Heart right ventricle (tissue), 16 donors: ENCODE data around the gene DRC1. TPM values are rescaled to one million over a fixed set of nuclear protein-coding genes. Genes with fewer than 3 reads are reported as not detected.

Experiments
- ATAC-seq, 8 donors: fragments of 200-7000 bp; cut with Tn5 transposase; one replicate each; pipeline ENCODE4 v1.9.1; 2020; ENCODE audit warnings: mild to moderate bottlenecking in 8 of 8, moderate library complexity in 8 of 8, moderate number of reproducible peaks in 1 of 8
- DNase-seq, 2 donors: peaks; one replicate each; pipeline ENCODE4 v3.0.0-alpha.2; 2020
- H3K27ac ChIP-seq, 10 donors: fragments of 200-600 bp; sonication (generic) in 2 of 10; one replicate each; pipeline versions ENCODE4 v1.5.0 to v1.8.0; 2020 to 2022; ENCODE audit warnings: mild to moderate bottlenecking in 3 of 10
- H3K27me3 ChIP-seq, 7 donors: fragments of 200-600 bp; one replicate each; pipeline ENCODE4 v1.8.0; 2021 to 2022; ENCODE audit warnings: mild to moderate bottlenecking in 2 of 7
- H3K36me3 ChIP-seq, 9 donors: fragments of 200-600 bp; sonication (generic) in 1 of 9; one replicate each; pipeline versions ENCODE4 v1.5.0 to v1.8.0; 2020 to 2022; ENCODE audit warnings: mild to moderate bottlenecking in 2 of 9
- H3K4me1 ChIP-seq, 9 donors: fragments of 200-600 bp; sonication (generic) in 1 of 9; one replicate each; pipeline versions ENCODE4 v1.5.0 to v1.8.0; 2020 to 2022; ENCODE audit warnings: mild to moderate bottlenecking in 4 of 9
- H3K4me3 ChIP-seq, 10 donors: fragments of 200-600 bp; sonication (generic) in 2 of 10; one replicate each; pipeline versions ENCODE4 v1.5.0 to v1.8.0; 2020 to 2022; ENCODE audit warnings: mild to moderate bottlenecking in 7 of 10, moderate library complexity in 2 of 10
- H3K9me3 ChIP-seq, 11 donors: fragments of 200-600 bp in 10 of 11; sonication (generic) in 2 of 11; one replicate each; pipeline versions ENCODE4 v1.5.0 to v1.8.0; 2013 to 2022; ENCODE audit warnings: mild to moderate bottlenecking in 2 of 11, control low read depth in 1 of 11, moderate library complexity in 1 of 11
- CTCF ChIP-seq, 9 donors: fragments of 200-600 bp; sonication (generic) in 2 of 9; IDR thresholded peaks; one replicate each; pipeline versions ENCODE4 v1.5.0 to v1.8.0; 2021 to 2022; ENCODE audit warnings: antibody characterized with exemption in 9 of 9, mild to moderate bottlenecking in 5 of 9, moderate library complexity in 1 of 9
- WGBS, 2 donors: extraction: QIAGEN DNeasy Blood & Tissue Kit; methylation state at CpG; one replicate each; pipeline ENCODE4 v1.1.7; 2013; ENCODE audit warnings: inconsistent platforms in 1 of 2; 5-methylcytosine and 5-hydroxymethylcytosine counted together
- intact Hi-C, 10 donors: fragments of 100-400 bp; cut with DNase I; formaldehyde crosslinking; loops; one replicate each; pipeline versions ENCODE4 v1.11.1 to v1.14.2; 2022
- polyA plus RNA-seq, 2 donors: library from polyadenylated mRNA; stranded (reverse); fragments of 200-250 nt; gene quantifications; one replicate each; pipeline ENCODE4 v1.2.3, GENCODE V29; 2013
- total RNA-seq, 10 donors: library from RNA; stranded (reverse); fragmentation: NEBNext Ultra II Directional in 3 of 10; extraction: Animal tissue kit (Norgen Biotek cat#: 25700) in 3 of 10; gene quantifications; one replicate each; pipeline versions ENCODE4 v1.2.1 to v1.2.4, GENCODE V29; 2021 to 2023
- donor health status: Arrhythmogenic right ventricular cardiomyopathy.
- donor health status: ischemic (EF 13 %, LVEDD 7.1; RV severe dilation, severe dysfunction).
- donor health status: healthy with polysubstance abuse.
- donor health status: DM: no; HTN: yes; CAD: no.
- donor health status: DM: no; HTN: no; CAD: no.
- donor health status: ischemic (EF 25% LVEDD 6.9; RV normal size, moderate dysfunction).
- donor health status: ischemic (EF 25% LVEDD 5.7; RV mildly dilated, moderate dysfunction).
- donor health status: healthy.
- donor health status: DM: yes; HTN: yes; CAD: no.
- donor health status: Ischemic cardiomyopathy.
- donor health status: ischemic (EF 35%, LVEDD 5.7; RV mildly dilated, moderate dysfunction).
- donor health status: nonischemic (EF 11% LVEDD 7.7; RV severe dilation, severe dysfunction).
- donor health status: DM: yes; HTN: yes; CAD: no.
- donor health status: PGD.
- donor health status: ischemic (EF 29% LVEDD 5.4; RV normal size, mild dysfunction).
- donor health status: nonischemic (EF 23%, LVEDD 6.1; RV moderate dilation, normal function).

The DRC1 gene
- total and polyA plus RNA-seq, 12 donors, result 0.06 to 0.37 (median 0.20) TPM; not detected in 8

GRCh38 chr2:26463244-26464192, 61.8 kb downstream of the DRC1 start:
- peaks cover 0 to under 1% (median 0%) of the 10 kb centered on the region in 11 donors for H3K9me3 ChIP-seq
- peak in 2 of 8 donors; percentile 28 to 31 for ATAC-seq
- intact Hi-C loops, result no loop called here
- H3K27me3 ChIP-seq, result no peaks in the 10 kb centered on the region
- WGBS, 2 donors, result 81 to 88% methylated on average over 25 of the region's 25 CpGs
- TF ChIP-seq CTCF (IDR thresholded peaks at IDR 0.05), result no peak
- H3K4me3 ChIP-seq, result no peak overlapping the region
- no peak for DNase-seq
- H3K36me3 ChIP-seq, result no peaks in the 10 kb centered on the region
- no peak overlapping the region for H3K27ac ChIP-seq
- H3K4me1 ChIP-seq, result peaks cover 0 to 7% (median 0%) of the 10 kb centered on the region in 9 donors

GRCh38 chr2:26464390-26465265, 62.9 kb downstream of the DRC1 start:
- intact Hi-C loops, result no loop called here
- peaks cover 0 to 7% (median 0%) of the 10 kb centered on the region in 9 donors for H3K4me1 ChIP-seq

GRCh38 chr2:26465266-26465925, 63.7 kb downstream of the DRC1 start:
- TF ChIP-seq CTCF (IDR thresholded peaks at IDR 0.05), result no peak
- intact Hi-C loops, result no loop called here
- peaks cover 0 to 18% (median 8%) of the 10 kb centered on the region in 11 donors for H3K9me3 ChIP-seq
- ATAC-seq (no peak), DNase-seq (no peak)
- no peaks in the 10 kb centered on the region for H3K36me3 ChIP-seq
- no peaks in the 10 kb centered on the region for H3K27me3 ChIP-seq
- H3K4me1 ChIP-seq, result peaks cover 0 to 7% (median 0%) of the 10 kb centered on the region in 9 donors
- 90 to 93% methylated on average over 11 of the region's 11 CpGs for WGBS, 2 donors
- H3K27ac ChIP-seq, result no peak overlapping the region
- no peak overlapping the region for H3K4me3 ChIP-seq

More at GRCh38 chr2:26464390-26465265, 62.9 kb downstream of the DRC1 start:
- DNase-seq (no peak), ATAC-seq (no peak)
- no peaks in the 10 kb centered on the region for H3K27me3 ChIP-seq
- 82% methylated on average over 14 of the region's 14 CpGs for WGBS, 2 donors
- no peak overlapping the region for H3K27ac ChIP-seq
- H3K9me3 ChIP-seq, result peaks cover 0 to 12% (median 6%) of the 10 kb centered on the region in 11 donors
- TF ChIP-seq CTCF (IDR thresholded peaks at IDR 0.05), result no peak
- no peak overlapping the region for H3K4me3 ChIP-seq
- H3K36me3 ChIP-seq, result no peaks in the 10 kb centered on the region
